ENCODE measurements around the gene EIF1AD. TPM values are rescaled to one million over a fixed set of nuclear protein-coding genes. Genes with fewer than 3 reads are reported as not detected.

Gene EIF1AD
- total RNA-seq, 1 donor from 2014 or later: 50.6 TPM

DNA sequence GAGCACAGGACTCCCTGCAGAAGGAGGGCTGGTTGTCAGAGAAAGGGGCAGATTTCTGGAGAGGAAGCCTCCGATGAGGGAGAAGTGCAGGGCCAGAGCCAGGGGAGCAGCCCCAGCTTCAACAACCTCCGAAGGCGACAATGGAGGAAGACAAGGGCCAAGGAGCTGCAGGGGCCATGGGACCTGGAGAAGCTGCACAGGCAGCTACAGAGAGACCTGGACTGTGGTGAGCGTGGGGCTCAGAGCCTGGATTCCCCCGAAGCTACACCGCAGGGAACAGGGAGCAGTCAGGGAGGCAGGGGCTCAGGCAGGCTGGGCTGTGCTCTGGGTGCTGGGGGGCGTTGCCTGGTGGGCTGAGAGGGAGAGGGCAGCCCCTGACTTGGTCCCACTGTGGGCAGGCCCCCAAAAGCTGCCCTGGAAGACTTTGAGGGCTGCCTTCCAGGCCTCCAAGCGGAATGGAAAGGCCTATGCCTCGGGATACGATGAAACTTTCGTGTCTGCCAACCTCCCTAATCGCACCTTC is 54.3 kb downstream of the EIF1AD start:
- no peak overlapping the region for H3K27ac ChIP-seq
- no peak overlapping the region for H3K4me3 ChIP-seq
- no peaks in the 10 kb centered on the region for H3K4me1 ChIP-seq
- no peaks in the 10 kb centered on the region for H3K27me3 ChIP-seq
- intact Hi-C loops (cut with DNase I): no loop called here
- no peak for DNase-seq (ENCODE audit: extremely low spot score in 2 of 2)
- H3K36me3 ChIP-seq: no peaks in the 10 kb centered on the region
- TF ChIP-seq POLR2A (IDR thresholded peaks at IDR 0.05): no peak
- TF ChIP-seq, protein P1, sequence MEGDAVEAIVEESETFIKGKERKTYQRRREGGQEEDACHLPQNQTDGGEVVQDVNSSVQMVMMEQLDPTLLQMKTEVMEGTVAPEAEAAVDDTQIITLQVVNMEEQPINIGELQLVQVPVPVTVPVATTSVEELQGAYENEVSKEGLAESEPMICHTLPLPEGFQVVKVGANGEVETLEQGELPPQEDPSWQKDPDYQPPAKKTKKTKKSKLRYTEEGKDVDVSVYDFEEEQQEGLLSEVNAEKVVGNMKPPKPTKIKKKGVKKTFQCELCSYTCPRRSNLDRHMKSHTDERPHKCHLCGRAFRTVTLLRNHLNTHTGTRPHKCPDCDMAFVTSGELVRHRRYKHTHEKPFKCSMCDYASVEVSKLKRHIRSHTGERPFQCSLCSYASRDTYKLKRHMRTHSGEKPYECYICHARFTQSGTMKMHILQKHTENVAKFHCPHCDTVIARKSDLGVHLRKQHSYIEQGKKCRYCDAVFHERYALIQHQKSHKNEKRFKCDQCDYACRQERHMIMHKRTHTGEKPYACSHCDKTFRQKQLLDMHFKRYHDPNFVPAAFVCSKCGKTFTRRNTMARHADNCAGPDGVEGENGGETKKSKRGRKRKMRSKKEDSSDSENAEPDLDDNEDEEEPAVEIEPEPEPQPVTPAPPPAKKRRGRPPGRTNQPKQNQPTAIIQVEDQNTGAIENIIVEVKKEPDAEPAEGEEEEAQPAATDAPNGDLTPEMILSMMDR (IDR thresholded peaks at IDR 0.05): no peak
- H3K9me3 ChIP-seq: no peaks in the 10 kb centered on the region

DNA sequence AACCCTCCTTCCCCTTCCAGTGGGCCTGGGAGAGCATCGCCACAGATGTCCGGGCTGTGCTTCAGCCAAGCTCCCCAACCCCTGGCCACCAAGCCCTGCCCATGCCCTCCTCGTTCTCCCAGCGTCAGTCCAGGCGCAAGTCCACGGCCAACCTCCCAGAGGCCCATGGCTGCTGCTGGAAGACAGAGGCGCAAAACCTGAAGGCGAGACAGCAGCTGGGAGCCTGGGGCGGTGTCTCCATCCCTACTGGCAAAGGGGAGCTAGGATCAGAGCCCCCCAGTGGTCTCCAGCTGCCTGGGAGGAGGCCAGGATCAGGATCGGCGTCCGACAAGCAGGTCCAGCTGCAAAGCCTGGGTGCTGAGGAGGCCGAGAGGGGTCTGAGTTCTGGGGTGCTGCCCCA is 54.8 kb downstream of the EIF1AD start:
- TF ChIP-seq, protein P1 (IDR thresholded peaks at IDR 0.05): no peak
- no peak for TF ChIP-seq POLR2AphosphoS5 (IDR thresholded peaks at IDR 0.05; ENCODE audit: insufficient read depth in 1 of 2, low read depth in 1 of 2)
- no peak for TF ChIP-seq POLR2A (IDR thresholded peaks at IDR 0.05)
- no peak for DNase-seq (ENCODE audit: extremely low spot score in 2 of 2)

DNA sequence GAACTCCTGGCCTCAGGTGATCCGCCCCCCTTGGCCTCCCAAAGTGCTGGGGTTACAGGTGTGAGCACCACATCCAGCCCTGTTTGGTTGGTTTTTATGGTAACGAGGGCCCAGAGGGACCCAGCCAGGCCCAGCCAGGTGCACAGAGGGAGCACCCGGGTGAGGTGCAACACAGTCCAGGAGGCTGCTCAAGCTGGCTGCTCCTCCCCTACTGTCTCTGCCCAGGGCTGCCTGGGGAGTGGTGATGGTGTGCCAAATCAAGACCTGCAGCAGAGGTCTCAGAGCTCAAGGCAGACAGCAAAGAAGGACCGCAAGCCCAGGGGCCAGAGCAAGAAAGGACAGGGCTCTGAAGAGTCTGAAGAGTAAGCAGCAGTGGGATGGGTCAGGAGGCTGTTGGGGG is 55.3 kb downstream of the EIF1AD start:
- DNase-seq (ENCODE audit: extremely low spot score in 2 of 2): no peak
- Histone ChIP-seq H3K27me3 (no peaks in the 10 kb centered on the region), H3K4me1 (no peaks in the 10 kb centered on the region), H3K27ac (no peak overlapping the region), H3K4me3 (no peak overlapping the region), H3K9me3 (no peaks in the 10 kb centered on the region), H3K36me3 (no peaks in the 10 kb centered on the region)
- TF ChIP-seq POLR2A (IDR thresholded peaks at IDR 0.05) (no peak), POLR2AphosphoS5 (IDR thresholded peaks at IDR 0.05; ENCODE audit: insufficient read depth in 1 of 2, low read depth in 1 of 2) (no peak)
- TF ChIP-seq, protein P1 (IDR thresholded peaks at IDR 0.05): no peak
- intact Hi-C loops (cut with DNase I): no loop called here

More for the DNA sequence above, 54.8 kb downstream of the EIF1AD start:
- Histone ChIP-seq H3K36me3 (no peaks in the 10 kb centered on the region), H3K4me3 (no peak overlapping the region), H3K4me1 (no peaks in the 10 kb centered on the region), H3K27me3 (no peaks in the 10 kb centered on the region), H3K27ac (no peak overlapping the region), H3K9me3 (no peaks in the 10 kb centered on the region)
- intact Hi-C loops (cut with DNase I): no loop called here

Other genes with a start within 250 kb of the EIF1AD start
- gene AP5B1, start 221.2 kb downstream of the EIF1AD start, total RNA-seq: 16.5 TPM
- gene OVOL1, start 215.1 kb downstream of the EIF1AD start, total RNA-seq: 17.4 TPM
- gene SNX32, start 168.2 kb downstream of the EIF1AD start, total RNA-seq: 1.5 TPM
- 589 TPM for gene CFL1, start 144.0 kb downstream of the EIF1AD start, total RNA-seq
- gene MUS81, start 141.7 kb downstream of the EIF1AD start, total RNA-seq: 48.9 TPM
- 57.9 TPM for gene EFEMP2, start 129.4 kb downstream of the EIF1AD start, total RNA-seq
- gene CTSW, start 122.3 kb downstream of the EIF1AD start, total RNA-seq: 0.74 TPM
- gene FIBP, start 113.7 kb downstream of the EIF1AD start, total RNA-seq: 78.6 TPM
- 76.4 TPM for gene CCDC85B, start 111.5 kb downstream of the EIF1AD start, total RNA-seq
- gene FOSL1, start 101.8 kb downstream of the EIF1AD start, total RNA-seq: 20.9 TPM
- gene C11orf68, start 83.1 kb downstream of the EIF1AD start, total RNA-seq: 21.1 TPM
- gene DRAP1, start 82.7 kb downstream of the EIF1AD start, total RNA-seq: 59.2 TPM
- gene TSGA10IP, start 56.7 kb downstream of the EIF1AD start, total RNA-seq: not detected
- gene SART1, start 40.4 kb downstream of the EIF1AD start, total RNA-seq: 26.0 TPM
- gene BANF1, start 346 bp upstream of the EIF1AD start, total RNA-seq: 54.5 TPM
- 5.6 TPM for gene CST6, start 9.9 kb upstream of the EIF1AD start, total RNA-seq
- not detected for gene CATSPER1, start 24.3 kb upstream of the EIF1AD start, total RNA-seq
- not detected for gene GAL3ST3, start 47.0 kb upstream of the EIF1AD start, total RNA-seq
- 107 TPM for gene SF3B2, start 50.2 kb upstream of the EIF1AD start, total RNA-seq
- 66.0 TPM for gene PACS1, start 68.1 kb upstream of the EIF1AD start, total RNA-seq

All from vagina (tissue), 2 donors.